ENCODE measurements around the gene SORL1. TPM values are rescaled to one million over a fixed set of nuclear protein-coding genes. Genes with fewer than 3 reads are reported as not detected.

Gene SORL1
- total RNA-seq, 6 experiments from 2014 or later = 0.19 to 0.48 (median 0.36) TPM

- Mint-ChIP-seq H3K36me3 (ENCODE audit: low read depth) (no peaks in the 10 kb centered on the region), H3K4me3 (no peak overlapping the region), H3K27ac (no peak overlapping the region), H3K9me3 (no peaks in the 10 kb centered on the region), H3K4me1 (ENCODE audit: low read depth) (peaks cover 5% of the 10 kb centered on the region; the same call in 1 of the 2 replicates), H3K27me3 (ENCODE audit: insufficient read depth) (peaks cover 39% of the 10 kb centered on the region)
- DNase-seq = no peak
- no peak for TF ChIP-seq CTCF (IDR thresholded peaks at IDR 0.05)
These were observed 2.5 kb upstream of the SORL1 start for GRCh38 chr11:121449626-121450025.

DNA sequence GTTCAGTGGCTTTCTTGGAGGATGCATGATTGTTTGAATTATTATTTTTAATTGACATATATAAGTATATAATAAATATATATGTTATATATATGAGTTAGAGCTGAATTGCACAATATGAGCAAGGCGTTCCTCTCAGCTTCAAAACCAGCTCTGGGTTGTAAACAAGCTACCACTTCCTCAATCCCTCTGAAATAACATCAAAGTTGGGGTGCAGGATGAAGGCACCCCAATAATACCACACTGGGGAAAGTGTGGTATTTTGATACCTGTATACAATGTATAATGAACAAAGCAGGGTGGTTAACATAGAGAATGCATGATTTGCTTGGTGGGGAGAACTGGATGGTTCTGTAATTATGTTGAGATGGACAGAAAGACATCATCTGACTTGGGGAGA lies 1.7 kb upstream of the SORL1 start:
- Mint-ChIP-seq H3K4me1 (ENCODE audit: low read depth) (peaks cover 5% of the 10 kb centered on the region; the same call in 1 of the 2 replicates), H3K36me3 (ENCODE audit: low read depth) (no peaks in the 10 kb centered on the region), H3K27me3 (ENCODE audit: insufficient read depth) (peaks cover 40% of the 10 kb centered on the region), H3K9me3 (no peaks in the 10 kb centered on the region), H3K27ac (no peak overlapping the region), H3K4me3 (no peak overlapping the region)
- no peak for TF ChIP-seq CTCF (IDR thresholded peaks at IDR 0.05)
- DNase-seq = no peak

GRCh38 chr11:121451178-121451985 lies 732 bp upstream of the SORL1 start:
- DNase-seq = no peak
- Mint-ChIP-seq H3K4me3 (peak overlapping the region; percentile 57), H3K36me3 (ENCODE audit: low read depth) (no peaks in the 10 kb centered on the region), H3K27me3 (ENCODE audit: insufficient read depth) (peaks cover 37% of the 10 kb centered on the region), H3K9me3 (no peaks in the 10 kb centered on the region), H3K27ac (no peak overlapping the region), H3K4me1 (ENCODE audit: low read depth) (peaks cover 5% of the 10 kb centered on the region; the same call in 1 of the 2 replicates)
- no peak for TF ChIP-seq CTCF (IDR thresholded peaks at IDR 0.05)

GRCh38 chr11:121452609-121453150 lies 566 bp downstream of the SORL1 start, which contains the start of gene SORL1-AS1:
TSS of gene SORL1-AS1 (minus strand) at chr11:121452967.
- Mint-ChIP-seq H3K27me3 (ENCODE audit: insufficient read depth) (peaks cover 37% of the 10 kb centered on the region), H3K4me3 (peak within 1 kb of the TSS; percentile 76), H3K36me3 (ENCODE audit: low read depth) (no peaks in the 10 kb centered on the region), H3K27ac (no peak within 1 kb of the TSS), H3K9me3 (no peaks in the 10 kb centered on the region), H3K4me1 (ENCODE audit: low read depth) (peaks cover 5% of the 10 kb centered on the region; the same call in 1 of the 2 replicates)
- no peak; the same call in 1 of the 2 replicates for TF ChIP-seq CTCF (IDR thresholded peaks at IDR 0.05)
- no peak for DNase-seq

GRCh38 chr11:121453589-121454299 lies 1.6 kb downstream of the SORL1 start:
- H3K27ac Mint-ChIP-seq = no peak overlapping the region
- H3K36me3 Mint-ChIP-seq (ENCODE audit: low read depth) = no peaks in the 10 kb centered on the region
- H3K9me3 Mint-ChIP-seq = no peaks in the 10 kb centered on the region
- peaks cover 37% of the 10 kb centered on the region for H3K27me3 Mint-ChIP-seq (ENCODE audit: insufficient read depth)
- TF ChIP-seq CTCF (IDR thresholded peaks at IDR 0.05) = no peak
- DNase-seq = no peak
- H3K4me1 Mint-ChIP-seq (ENCODE audit: low read depth) = no peaks in the 10 kb centered on the region
- H3K4me3 Mint-ChIP-seq = no peak overlapping the region

Data from HFFc6 (cell line).